Activated naive CD4-positive, alpha-beta T cell treated with anti-CD3 and anti-CD28 coated beads for 36 hours (primary cell): ENCODE results near the gene SPCS3. TPM values are rescaled to one million over a fixed set of nuclear protein-coding genes. Genes with fewer than 3 reads are reported as not detected.

Experiments used
- CTCF ChIA-PET: fragments of 350-600 bp; sonication (Branson Sonifier 250); formaldehyde crosslinking; loops from one replicate; lab custom pipeline; 2021; ENCODE audit warnings: antibody characterized with exemption; lab: Charles Lee
- DNase-seq: peaks from one replicate; pipeline ENCODE4 v3.0.0-alpha.2; 2020
- H3K27ac Mint-ChIP-seq: one replicate; pipeline ENCODE4 v1.8.0; 2021; ENCODE audit warnings: mild to moderate bottlenecking, mixed read lengths
- H3K27me3 Mint-ChIP-seq: one replicate; pipeline ENCODE4 v1.8.0; 2021; ENCODE audit warnings: low read depth, mixed read lengths
- H3K36me3 Mint-ChIP-seq: one replicate; pipeline ENCODE4 v1.8.0; 2021; ENCODE audit warnings: low read depth, mixed read lengths
- H3K4me1 Mint-ChIP-seq: one replicate; pipeline ENCODE4 v1.8.0; 2021; ENCODE audit warnings: low read depth, mixed read lengths
- H3K4me3 Mint-ChIP-seq: one replicate; pipeline ENCODE4 v1.8.0; 2021; ENCODE audit warnings: mild to moderate bottlenecking, moderate library complexity, mixed read lengths
- H3K9me3 Mint-ChIP-seq: one replicate; pipeline ENCODE4 v1.8.0; 2021; ENCODE audit warnings: mixed read lengths
- intact Hi-C: fragments of 100-400 bp; cut with micrococcal nuclease; formaldehyde crosslinking; loops from one replicate; pipeline ENCODE4 v1.15.1; 2023
- total RNA-seq, 2 experiments: library from RNA; stranded (reverse); gene quantifications; one replicate each; pipeline ENCODE4 v1.2.3, GENCODE V29; 2021

SPCS3 gene
- total RNA-seq, 2 experiments from 2014 or later: 140 to 154 TPM

DNA sequence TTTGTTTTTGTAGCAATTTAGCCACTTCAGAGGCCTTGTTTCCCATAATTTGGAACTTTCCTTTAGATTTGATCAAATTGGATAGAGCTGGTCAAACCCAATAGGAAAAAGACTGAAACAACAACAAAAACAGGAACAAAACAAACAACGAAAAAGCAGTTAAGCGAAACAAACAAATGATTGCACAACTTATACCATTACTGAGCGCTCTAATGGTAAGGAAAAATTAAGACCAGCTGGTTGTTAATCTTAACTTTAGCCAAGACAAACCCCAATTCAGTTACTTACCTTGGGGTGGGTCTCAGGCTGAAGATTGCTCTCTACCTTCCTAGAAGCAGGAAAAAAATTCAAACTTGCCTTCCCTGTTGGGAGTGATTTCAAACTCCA, 38.3 kb downstream of the SPCS3 start:
- Mint-ChIP-seq H3K27me3 (no peaks in the 10 kb centered on the region), H3K4me3 (no peak overlapping the region), H3K27ac (no peak overlapping the region), H3K4me1 (no peaks in the 10 kb centered on the region), H3K9me3 (peaks cover 1% of the 10 kb centered on the region), H3K36me3 (peaks cover 2% of the 10 kb centered on the region)
- DNase-seq: no peak
- CTCF ChIA-PET: interaction anchor here (0.7 kb wide), 1 partner anchor 195 kb away, joined by 3 read pairs; no protein-coding TSS in a partner anchor
- intact Hi-C loops: no loop called here

DNA sequence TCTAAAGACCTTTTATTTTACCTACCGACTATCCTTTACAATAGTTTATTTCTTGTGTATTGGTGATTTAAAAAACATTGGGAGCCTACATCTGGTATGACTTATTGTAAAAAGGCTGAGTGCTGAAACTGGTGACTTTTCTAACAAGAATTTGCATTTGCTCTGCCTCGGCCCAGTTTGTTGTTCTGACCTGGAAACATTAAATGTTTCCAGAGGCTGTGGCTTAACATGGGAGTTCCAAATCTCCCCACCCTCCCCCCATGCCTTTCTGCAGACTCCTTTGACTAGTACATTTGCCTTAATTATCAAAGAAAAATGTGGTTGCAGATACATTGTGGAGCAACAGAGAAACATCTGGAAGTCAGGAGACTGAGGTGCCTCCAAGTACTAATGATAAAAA, 39.8 kb downstream of the SPCS3 start:
- Mint-ChIP-seq H3K36me3 (no peaks in the 10 kb centered on the region), H3K4me3 (no peak overlapping the region), H3K27ac (no peak overlapping the region), H3K27me3 (no peaks in the 10 kb centered on the region), H3K9me3 (no peaks in the 10 kb centered on the region), H3K4me1 (no peaks in the 10 kb centered on the region)
- intact Hi-C loops: no loop called here
- DNase-seq: no peak
- CTCF ChIA-PET: no interaction called here

DNA sequence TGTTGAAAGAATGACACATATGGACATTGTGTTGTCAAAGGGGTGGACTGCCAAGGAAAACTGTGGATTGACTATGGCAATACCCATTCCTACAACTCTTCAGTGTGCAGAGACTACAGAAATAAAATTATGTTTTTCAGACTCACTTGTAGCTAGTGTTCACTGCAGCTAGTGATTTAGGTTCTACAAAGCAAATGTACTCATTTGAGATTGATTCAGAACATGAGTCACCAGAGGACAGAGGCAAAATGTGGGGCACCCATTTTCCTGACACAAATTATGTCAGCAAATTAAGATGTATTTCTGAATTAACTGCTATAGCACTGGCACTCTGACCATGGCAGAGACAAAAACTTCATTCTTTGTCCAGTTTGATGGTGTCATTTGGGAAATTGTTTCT, 40.7 kb downstream of the SPCS3 start:
- no peaks in the 10 kb centered on the region for H3K4me1 Mint-ChIP-seq

DNA sequence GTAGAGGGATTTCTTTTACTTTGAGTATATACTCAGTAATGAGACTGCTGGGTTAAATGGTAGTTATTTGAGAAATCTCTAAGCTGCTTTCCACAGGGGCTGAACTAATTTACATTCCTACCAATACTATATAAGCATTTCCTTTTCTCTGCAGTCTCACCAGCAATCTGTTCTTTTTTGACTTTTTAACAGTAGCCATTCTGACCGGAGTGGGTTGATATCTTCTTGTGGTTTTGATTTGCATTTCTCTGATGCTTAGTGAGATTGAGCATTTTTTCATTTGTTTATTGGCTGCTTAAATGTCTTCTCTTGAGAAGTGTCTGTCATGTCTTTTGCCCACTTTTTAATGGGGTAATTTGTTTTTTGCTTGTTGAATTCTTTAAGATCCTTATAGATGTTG, 43.3 kb downstream of the SPCS3 start:
- CTCF ChIA-PET: no interaction called here
- peaks cover 15% of the 10 kb centered on the region for H3K9me3 Mint-ChIP-seq
- no peak overlapping the region for H3K4me3 Mint-ChIP-seq
- H3K4me1 Mint-ChIP-seq: no peaks in the 10 kb centered on the region
- no peak overlapping the region for H3K27ac Mint-ChIP-seq
- H3K27me3 Mint-ChIP-seq: peaks cover 5% of the 10 kb centered on the region
- no peak for DNase-seq
- no peaks in the 10 kb centered on the region for H3K36me3 Mint-ChIP-seq
- intact Hi-C loops: no loop called here

More for the DNA sequence above, 40.7 kb downstream of the SPCS3 start:
- Mint-ChIP-seq H3K27ac (no peak overlapping the region), H3K27me3 (peaks cover 4% of the 10 kb centered on the region), H3K4me3 (no peak overlapping the region), H3K36me3 (no peaks in the 10 kb centered on the region), H3K9me3 (no peaks in the 10 kb centered on the region)
- CTCF ChIA-PET: interaction anchor here (0.6 to 0.7 kb wide), 2 partner anchors 262 to 1185 kb away, joined by 3 to 4 read pairs; no protein-coding TSS in a partner anchor
- intact Hi-C loops: no loop called here
- DNase-seq: no peak

DNA sequence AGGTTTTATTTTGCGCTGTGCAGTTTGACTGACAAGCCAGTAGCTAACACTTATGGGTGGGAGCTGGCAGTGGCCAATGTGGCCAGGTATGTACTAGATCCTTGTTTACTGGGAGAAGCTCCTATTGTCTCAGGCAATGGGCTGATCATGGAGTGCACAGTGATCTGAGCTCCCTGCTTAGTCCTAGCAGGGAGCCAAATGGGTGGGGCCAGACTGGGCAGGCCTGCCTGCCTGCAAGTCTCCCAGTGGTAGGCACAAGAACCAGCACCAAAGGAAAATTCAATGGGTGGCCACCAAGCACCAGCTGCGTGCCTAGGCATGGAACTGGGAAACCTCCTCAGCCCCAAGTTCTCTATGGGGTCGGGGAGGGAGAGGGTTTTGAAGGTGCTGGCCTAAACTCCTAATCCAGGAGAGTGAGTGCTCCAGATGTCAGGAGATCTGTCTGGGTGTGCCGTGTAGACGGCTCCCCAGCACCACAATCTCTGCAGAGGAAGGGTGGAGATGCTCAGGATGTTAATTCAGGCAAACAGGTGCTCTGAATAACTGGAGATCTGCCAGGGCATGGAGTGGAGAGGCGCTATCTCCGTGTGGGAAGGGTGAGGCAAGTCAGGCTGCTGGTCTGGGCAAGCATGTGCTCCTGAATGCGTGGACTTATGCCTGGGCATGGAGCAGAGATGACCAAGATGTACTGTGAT, 48.2 kb downstream of the SPCS3 start:
- Mint-ChIP-seq H3K36me3 (no peaks in the 10 kb centered on the region), H3K27ac (no peak overlapping the region), H3K9me3 (peaks cover 15% of the 10 kb centered on the region), H3K27me3 (peaks cover 10% of the 10 kb centered on the region), H3K4me3 (no peak overlapping the region), H3K4me1 (no peaks in the 10 kb centered on the region)
- CTCF ChIA-PET: no interaction called here
- intact Hi-C loops: no loop called here
- no peak for DNase-seq

- DNase-seq: no peak
- Mint-ChIP-seq H3K4me3 (no peak overlapping the region), H3K27me3 (peaks cover 8% of the 10 kb centered on the region), H3K9me3 (no peaks in the 10 kb centered on the region), H3K4me1 (no peaks in the 10 kb centered on the region), H3K36me3 (no peaks in the 10 kb centered on the region), H3K27ac (no peak overlapping the region)
- CTCF ChIA-PET: interaction anchor here (0.6 to 2.2 kb wide), 2 partner anchors 9 to 671 kb away, joined by 3 to 22 read pairs; no protein-coding TSS in a partner anchor
- intact Hi-C loops: loop anchor here (1.0 to 5.0 kb wide), 3 partner anchors 417 to 876 kb away; partner anchors contain the start of gene VEGFC
These were observed 56.4 kb downstream of the SPCS3 start for GRCh38 chr4:176376032-176376614.

DNA sequence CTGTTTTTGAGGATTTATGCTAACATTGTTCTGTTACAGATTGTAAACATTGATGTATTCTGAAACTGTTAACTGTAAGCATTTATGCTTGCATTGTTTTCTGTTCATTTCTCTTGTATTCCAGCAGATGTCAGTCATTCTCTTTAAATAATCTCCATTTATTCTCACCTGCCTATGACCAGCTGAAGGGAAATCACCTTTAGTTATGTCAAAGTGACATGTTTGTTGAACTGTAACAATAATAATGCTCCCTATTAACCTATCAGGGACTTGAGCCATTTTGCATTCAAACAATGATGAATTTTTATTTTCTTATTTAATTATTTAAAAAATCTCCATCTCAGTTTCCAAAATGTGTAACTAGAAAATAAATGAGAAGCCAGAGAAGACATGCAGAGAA, 58.0 kb downstream of the SPCS3 start:
- DNase-seq: no peak
- Mint-ChIP-seq H3K27me3 (peaks cover 3% of the 10 kb centered on the region), H3K4me1 (no peaks in the 10 kb centered on the region), H3K4me3 (no peak overlapping the region), H3K27ac (no peak overlapping the region), H3K36me3 (no peaks in the 10 kb centered on the region), H3K9me3 (no peaks in the 10 kb centered on the region)
- intact Hi-C loops: loop anchor here (2.0 to 5.0 kb wide), 2 partner anchors 415 to 875 kb away; partner anchors contain the start of gene VEGFC
- CTCF ChIA-PET: interaction anchor here (1.0 to 2.2 kb wide), 4 partner anchors 18 to 674 kb away, joined by 3 to 22 read pairs (median 6); no protein-coding TSS in a partner anchor

- Mint-ChIP-seq H3K36me3 (no peaks in the 10 kb centered on the region), H3K4me3 (no peak overlapping the region), H3K9me3 (no peaks in the 10 kb centered on the region), H3K27ac (no peak overlapping the region), H3K27me3 (peaks cover 3% of the 10 kb centered on the region), H3K4me1 (no peaks in the 10 kb centered on the region)
- intact Hi-C loops: no loop called here
- DNase-seq: no peak
- CTCF ChIA-PET: interaction anchor here (0.6 to 1.6 kb wide), 3 partner anchors 40 to 667 kb away, joined by 3 to 4 read pairs (median 4); no protein-coding TSS in a partner anchor
These were observed 60.8 kb downstream of the SPCS3 start for GRCh38 chr4:176380352-176381157.

Other genes starting within 250 kb of the SPCS3 start
- not detected for gene SPATA4, start 124.4 kb upstream of the SPCS3 start, total RNA-seq
- not detected for gene ASB5, start 50.7 kb upstream of the SPCS3 start, total RNA-seq